Measurements from ENCODE around the gene CAV2. TPM values are rescaled to one million over a fixed set of nuclear protein-coding genes. Genes with fewer than 3 reads are reported as not detected.

The CAV2 gene
- total RNA-seq, 1 experiment from 2014 or later: 171 TPM

GRCh38 chr7:116526897-116527296 lies 27.4 kb downstream of the CAV2 start:
- BruUV-seq (replicated peaks): no TSS peak
- peaks cover 33% of the 10 kb centered on the region for H3K4me1 Mint-ChIP-seq (ENCODE audit: insufficient read depth, unreplicated experiment)
- no peaks in the 10 kb centered on the region for H3K9me3 Mint-ChIP-seq (ENCODE audit: unreplicated experiment)
- TF ChIP-seq, protein P1, sequence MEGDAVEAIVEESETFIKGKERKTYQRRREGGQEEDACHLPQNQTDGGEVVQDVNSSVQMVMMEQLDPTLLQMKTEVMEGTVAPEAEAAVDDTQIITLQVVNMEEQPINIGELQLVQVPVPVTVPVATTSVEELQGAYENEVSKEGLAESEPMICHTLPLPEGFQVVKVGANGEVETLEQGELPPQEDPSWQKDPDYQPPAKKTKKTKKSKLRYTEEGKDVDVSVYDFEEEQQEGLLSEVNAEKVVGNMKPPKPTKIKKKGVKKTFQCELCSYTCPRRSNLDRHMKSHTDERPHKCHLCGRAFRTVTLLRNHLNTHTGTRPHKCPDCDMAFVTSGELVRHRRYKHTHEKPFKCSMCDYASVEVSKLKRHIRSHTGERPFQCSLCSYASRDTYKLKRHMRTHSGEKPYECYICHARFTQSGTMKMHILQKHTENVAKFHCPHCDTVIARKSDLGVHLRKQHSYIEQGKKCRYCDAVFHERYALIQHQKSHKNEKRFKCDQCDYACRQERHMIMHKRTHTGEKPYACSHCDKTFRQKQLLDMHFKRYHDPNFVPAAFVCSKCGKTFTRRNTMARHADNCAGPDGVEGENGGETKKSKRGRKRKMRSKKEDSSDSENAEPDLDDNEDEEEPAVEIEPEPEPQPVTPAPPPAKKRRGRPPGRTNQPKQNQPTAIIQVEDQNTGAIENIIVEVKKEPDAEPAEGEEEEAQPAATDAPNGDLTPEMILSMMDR (IDR thresholded peaks at IDR 0.05; ENCODE audit: unreplicated experiment): no peak
- no peaks in the 10 kb centered on the region for H3K27me3 Mint-ChIP-seq (ENCODE audit: insufficient read depth, unreplicated experiment)
- DNase-seq (ENCODE audit: unreplicated experiment): peak; percentile 47
- H3K36me3 Mint-ChIP-seq (ENCODE audit: insufficient read depth, unreplicated experiment): peaks cover 67% of the 10 kb centered on the region
- ChIA-PET CTCF (interaction anchor here (0.6 to 6.3 kb wide), 50 partner anchors 9 to 356 kb away, joined by 3 to 108 read pairs (median 5); partner anchors contain the start of gene CAV2), POLR2A (interaction anchor here (0.5 to 6.4 kb wide), 47 partner anchors 9 to 1513 kb away, joined by 3 to 241 read pairs (median 5); partner anchors contain the start of genes CAV2, ST7 and TES)
- intact Hi-C loops (cut with micrococcal nuclease): loop anchor here (1.0 to 5.0 kb wide), 7 partner anchors 27 to 280 kb away; no protein-coding TSS in a partner anchor
- peak overlapping the region; percentile 99 for H3K4me3 Mint-ChIP-seq (ENCODE audit: unreplicated experiment)
- H3K27ac Mint-ChIP-seq (ENCODE audit: low read depth, unreplicated experiment): peak overlapping the region; percentile 90

GRCh38 chr7:116527521-116527920 lies 28.0 kb downstream of the CAV2 start:
- CTCF ChIA-PET: interaction anchor here (0.7 to 6.3 kb wide), 19 partner anchors 8 to 357 kb away, joined by 3 to 108 read pairs (median 6); no protein-coding TSS in a partner anchor
- DNase-seq (ENCODE audit: unreplicated experiment): no peak

GRCh38 chr7:116528008-116528789 lies 28.7 kb downstream of the CAV2 start:
- no TSS peak for BruUV-seq (replicated peaks)
- H3K4me3 Mint-ChIP-seq (ENCODE audit: unreplicated experiment): peak overlapping the region; percentile 99
- no peaks in the 10 kb centered on the region for H3K27me3 Mint-ChIP-seq (ENCODE audit: insufficient read depth, unreplicated experiment)
- intact Hi-C loops (cut with micrococcal nuclease): loop anchor here (1.0 to 5.0 kb wide), 4 partner anchors 44 to 279 kb away; no protein-coding TSS in a partner anchor
- POLR2A ChIA-PET: interaction anchor here (0.5 to 6.4 kb wide), 26 partner anchors 12 to 316 kb away, joined by 3 to 241 read pairs (median 8); partner anchors contain the start of genes CAV2 and TES
- peak overlapping the region; percentile 90 for H3K27ac Mint-ChIP-seq (ENCODE audit: low read depth, unreplicated experiment)
- TF ChIP-seq, protein P1 (IDR thresholded peaks at IDR 0.05; ENCODE audit: unreplicated experiment): no peak
- H3K9me3 Mint-ChIP-seq (ENCODE audit: unreplicated experiment): no peaks in the 10 kb centered on the region
- peaks cover 22% of the 10 kb centered on the region for H3K4me1 Mint-ChIP-seq (ENCODE audit: insufficient read depth, unreplicated experiment)
- peak; percentile 91 for DNase-seq (ENCODE audit: unreplicated experiment)
- CTCF ChIA-PET: interaction anchor here (0.7 to 6.3 kb wide), 12 partner anchors 13 to 357 kb away, joined by 3 to 108 read pairs (median 6); no protein-coding TSS in a partner anchor
- H3K36me3 Mint-ChIP-seq (ENCODE audit: insufficient read depth, unreplicated experiment): peaks cover 80% of the 10 kb centered on the region

More at GRCh38 chr7:116527521-116527920, 28.0 kb downstream of the CAV2 start:
- intact Hi-C loops (cut with micrococcal nuclease): loop anchor here (5.0 kb wide), 3 partner anchors 45 to 280 kb away; no protein-coding TSS in a partner anchor
- TF ChIP-seq, protein P1 (IDR thresholded peaks at IDR 0.05; ENCODE audit: unreplicated experiment): no peak
- H3K36me3 Mint-ChIP-seq (ENCODE audit: insufficient read depth, unreplicated experiment): peaks cover 73% of the 10 kb centered on the region
- POLR2A ChIA-PET: interaction anchor here (0.5 to 6.4 kb wide), 32 partner anchors 13 to 1513 kb away, joined by 3 to 241 read pairs (median 6); partner anchors contain the start of genes CAV2 and TES
- no peaks in the 10 kb centered on the region for H3K27me3 Mint-ChIP-seq (ENCODE audit: insufficient read depth, unreplicated experiment)
- H3K9me3 Mint-ChIP-seq (ENCODE audit: unreplicated experiment): no peaks in the 10 kb centered on the region
- peak overlapping the region; percentile 90 for H3K27ac Mint-ChIP-seq (ENCODE audit: low read depth, unreplicated experiment)
- peak overlapping the region; percentile 99 for H3K4me3 Mint-ChIP-seq (ENCODE audit: unreplicated experiment)
- peaks cover 29% of the 10 kb centered on the region for H3K4me1 Mint-ChIP-seq (ENCODE audit: insufficient read depth, unreplicated experiment)
- BruUV-seq (replicated peaks): no TSS peak

- POLR2A ChIA-PET: interaction anchor here (0.6 to 6.4 kb wide), 15 partner anchors 13 to 359 kb away, joined by 3 to 241 read pairs (median 5); partner anchors contain the start of genes CAV2 and TES
- TF ChIP-seq, protein P1 (IDR thresholded peaks at IDR 0.05; ENCODE audit: unreplicated experiment): no peak
- Mint-ChIP-seq H3K27me3 (ENCODE audit: insufficient read depth, unreplicated experiment) (no peaks in the 10 kb centered on the region), H3K4me1 (ENCODE audit: insufficient read depth, unreplicated experiment) (peaks cover 15% of the 10 kb centered on the region), H3K9me3 (ENCODE audit: unreplicated experiment) (no peaks in the 10 kb centered on the region), H3K27ac (ENCODE audit: low read depth, unreplicated experiment) (peak overlapping the region; percentile 90), H3K36me3 (ENCODE audit: insufficient read depth, unreplicated experiment) (peaks cover 90% of the 10 kb centered on the region), H3K4me3 (ENCODE audit: unreplicated experiment) (peak overlapping the region; percentile 99)
- DNase-seq (ENCODE audit: unreplicated experiment): no peak
- CTCF ChIA-PET: interaction anchor here (0.5 to 6.3 kb wide), 6 partner anchors 28 to 350 kb away, joined by 3 to 108 read pairs (median 6); no protein-coding TSS in a partner anchor
- intact Hi-C loops (cut with micrococcal nuclease): loop anchor here (5.0 kb wide), 3 partner anchors 43 to 278 kb away; no protein-coding TSS in a partner anchor
- no TSS peak for BruUV-seq (replicated peaks)
These were observed 29.7 kb downstream of the CAV2 start for GRCh38 chr7:116529250-116529649.
